C1 segment of cervical spinal cord (tissue), 14 donors: ENCODE measurements around the gene TRIM75.
"Not testable (repeated sequence)": the region's sequence is repeated elsewhere in the genome, so short reads cannot be mapped to it uniquely, and the experiment has no call there.

Experiments used
- DNase-seq, 14 donors: peaks; one replicate each; lab custom pipeline; 2025; lab: John Stamatoyannopoulos, UW

Gene TRIM75

GRCh38 chr4:165077034-165077578 is 23.4 kb downstream of the TRIM75 start:
- no peak for DNase-seq

- DNase-seq: peak in 4 of 14 donors; percentile 0 to 14 (median 10)
Measured at GRCh38 chr4:165079476-165079875, 25.8 kb downstream of the TRIM75 start.

GRCh38 chr4:165084787-165085186 is 31.1 kb downstream of the TRIM75 start:
- not testable (repeated sequence) for DNase-seq

- no peak for DNase-seq
Measured at GRCh38 chr4:165085946-165086345, 32.3 kb downstream of the TRIM75 start.

GRCh38 chr4:165088366-165088765 is 34.7 kb downstream of the TRIM75 start:
- peak in 1 of 14 donors; percentile 5 for DNase-seq

GRCh38 chr4:165092187-165092586 is 38.5 kb downstream of the TRIM75 start:
- DNase-seq: not testable (repeated sequence)

- no peak for DNase-seq
Measured at GRCh38 chr4:165094873-165095272, 41.2 kb downstream of the TRIM75 start.

- no peak for DNase-seq
Measured at GRCh38 chr4:165095291-165095690, 41.6 kb downstream of the TRIM75 start.

- DNase-seq: no peak
Measured at GRCh38 chr4:165096776-165097175, 43.1 kb downstream of the TRIM75 start.

- DNase-seq: no peak
Measured at GRCh38 chr4:165101641-165102040, 48.0 kb downstream of the TRIM75 start.

GRCh38 chr4:165106518-165106917 is 52.9 kb downstream of the TRIM75 start:
- DNase-seq: no peak
